Panc1 (cell line): ENCODE measurements around the gene PBX1. TPM values are rescaled to one million over a fixed set of nuclear protein-coding genes. Genes with fewer than 3 reads are reported as not detected.

ENCODE experiments used
- ATAC-seq: fragments of 200-7000 bp; cut with Tn5 transposase; 2 replicates; pipeline ENCODE4 v1.9.1; 2020; ENCODE audit warnings: mild to moderate bottlenecking, moderate library complexity
- BruUV-seq: library from RNA; stranded (reverse); fragments of 400-500 nt; replicated peaks from 2 replicates; lab custom pipeline; 2021; lab: Mats Ljungman, UMichigan
- CTCF ChIA-PET: fragments of 300-600 bp; sonication (Branson Sonifier 250); formaldehyde crosslinking; loops from one replicate; lab custom pipeline; 2022; ENCODE audit warnings: antibody characterized with exemption; lab: Charles Lee
- POLR2A ChIA-PET: fragments of 300-600 bp; sonication (Branson Sonifier 250); formaldehyde crosslinking; loops from one replicate; lab custom pipeline; 2022; ENCODE audit warnings: antibody characterized with exemption; lab: Charles Lee
- DNase-seq: peaks from one replicate; pipeline ENCODE4 v3.0.0-alpha.2; 2010; ENCODE audit warnings: low read depth, low spot score
- H3K27ac ChIP-seq: 2 replicates; pipeline ENCODE4 v1.5.1; 2011; ENCODE audit warnings: mild to moderate bottlenecking, low read length, inconsistent platforms
- H3K27me3 ChIP-seq: fragments of 200-500 bp; sonication (Bioruptor generic); 2 replicates; pipeline ENCODE4 v1.6.0; 2014; ENCODE audit warnings: low read length, inconsistent platforms; ENCODE audit not compliant: control insufficient read depth, insufficient read depth
- H3K36me3 ChIP-seq: fragments of 200-500 bp; sonication (Bioruptor generic); 2 replicates; pipeline ENCODE4 v1.5.1; 2014; ENCODE audit warnings: inconsistent platforms, mild to moderate bottlenecking, low read length, moderate library complexity; ENCODE audit not compliant: control insufficient read depth, insufficient read depth
- H3K4me1 ChIP-seq: 2 replicates; pipeline ENCODE4 v1.5.1; 2011; ENCODE audit warnings: inconsistent platforms, mild to moderate bottlenecking, low read length, moderate library complexity; ENCODE audit not compliant: control insufficient read depth, insufficient read depth
- H3K4me3 ChIP-seq, 2 experiments: 2 replicates each; pipeline ENCODE4 v1.5.1; 2011 to 2012; ENCODE audit warnings: low read depth in 2 of 2, low read length in 2 of 2, mild to moderate bottlenecking in 2 of 2, inconsistent platforms in 1 of 2, moderate library complexity in 1 of 2
- H3K9me3 ChIP-seq: fragments of 200-500 bp; sonication (Bioruptor generic); 2 replicates; pipeline ENCODE4 v1.5.1; 2014; ENCODE audit warnings: low read depth, mild to moderate bottlenecking, inconsistent platforms, low read length, moderate library complexity; ENCODE audit not compliant: control insufficient read depth, insufficient read depth
- POLR2AphosphoS5 ChIP-seq: IDR thresholded peaks from 2 replicates; pipeline ENCODE4 v1.6.1; 2012; ENCODE audit warnings: mild to moderate bottlenecking, low read depth, low read length, moderate library complexity
- REST ChIP-seq, 2 experiments: IDR thresholded peaks; 2 replicates each; pipeline ENCODE4 v1.6.1; 2011 to 2012; ENCODE audit warnings: low read depth in 2 of 2, control low read depth in 1 of 2, low read length in 1 of 2, mild to moderate bottlenecking in 1 of 2, moderate library complexity in 1 of 2; ENCODE audit not compliant: insufficient read depth in 1 of 2
- SIN3A ChIP-seq: IDR thresholded peaks from 2 replicates; pipeline ENCODE4 v1.6.1; 2012; ENCODE audit warnings: low read depth, mild to moderate bottlenecking, low read length, moderate library complexity, borderline replicate concordance; ENCODE audit not compliant: insufficient read depth
- TCF7L2 ChIP-seq: IDR thresholded peaks from 2 replicates; pipeline ENCODE4 v1.6.1; 2011; ENCODE audit warnings: mild to moderate bottlenecking, low read depth, low read length, inconsistent platforms
- in situ Hi-C: cut with HindIII; loops from 2 replicates; pipeline ENCODE4 v1.10.0; 2016; ENCODE audit warnings: low sequenced_read_pairs, low pct_unique_long_range_greater_than_20kb
- intact Hi-C: fragments of 100-400 bp; cut with micrococcal nuclease; formaldehyde crosslinking; loops from one replicate; pipeline ENCODE4 v1.10.0; 2022; ENCODE audit not compliant: unreplicated experiment
- total RNA-seq: library from RNA; stranded (reverse); gene quantifications from one replicate; pipeline ENCODE4 v1.2.1, GENCODE V29; 2021; ENCODE audit not compliant: unreplicated experiment
- TF ChIP-seq, protein P1 (sequence below): fragments of 450-650 bp; IDR thresholded peaks from 2 replicates; pipeline ENCODE4 v1.5.1; 2017; ENCODE audit warnings: mild to moderate bottlenecking

The PBX1 gene
- total RNA-seq, 1 experiment from 2014 or later: 2.0 TPM

GRCh38 chr1:164707868-164708331, 148.9 kb downstream of the PBX1 start:
- intact Hi-C loops: no loop called here
- no peaks in the 10 kb centered on the region for H3K9me3 ChIP-seq
- CTCF ChIA-PET: no interaction called here
- in situ Hi-C loops: no loop called here
- no peak for DNase-seq
- H3K4me3 ChIP-seq: no peak overlapping the region
- POLR2A ChIA-PET: no interaction called here
- BruUV-seq: no TSS peak
- no peak for ATAC-seq
- no peaks in the 10 kb centered on the region for H3K4me1 ChIP-seq
- H3K36me3 ChIP-seq: no peaks in the 10 kb centered on the region
- TF ChIP-seq SIN3A: no peak
- no peak for TF ChIP-seq TCF7L2
- TF ChIP-seq REST (IDR thresholded peaks at IDR 0.05; ENCODE audit: insufficient read depth in 1 of 2, low read depth in 2 of 2, low read length in 1 of 2): no peak
- TF ChIP-seq, protein P1, sequence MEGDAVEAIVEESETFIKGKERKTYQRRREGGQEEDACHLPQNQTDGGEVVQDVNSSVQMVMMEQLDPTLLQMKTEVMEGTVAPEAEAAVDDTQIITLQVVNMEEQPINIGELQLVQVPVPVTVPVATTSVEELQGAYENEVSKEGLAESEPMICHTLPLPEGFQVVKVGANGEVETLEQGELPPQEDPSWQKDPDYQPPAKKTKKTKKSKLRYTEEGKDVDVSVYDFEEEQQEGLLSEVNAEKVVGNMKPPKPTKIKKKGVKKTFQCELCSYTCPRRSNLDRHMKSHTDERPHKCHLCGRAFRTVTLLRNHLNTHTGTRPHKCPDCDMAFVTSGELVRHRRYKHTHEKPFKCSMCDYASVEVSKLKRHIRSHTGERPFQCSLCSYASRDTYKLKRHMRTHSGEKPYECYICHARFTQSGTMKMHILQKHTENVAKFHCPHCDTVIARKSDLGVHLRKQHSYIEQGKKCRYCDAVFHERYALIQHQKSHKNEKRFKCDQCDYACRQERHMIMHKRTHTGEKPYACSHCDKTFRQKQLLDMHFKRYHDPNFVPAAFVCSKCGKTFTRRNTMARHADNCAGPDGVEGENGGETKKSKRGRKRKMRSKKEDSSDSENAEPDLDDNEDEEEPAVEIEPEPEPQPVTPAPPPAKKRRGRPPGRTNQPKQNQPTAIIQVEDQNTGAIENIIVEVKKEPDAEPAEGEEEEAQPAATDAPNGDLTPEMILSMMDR: no peak
- TF ChIP-seq POLR2AphosphoS5: no peak
- no peaks in the 10 kb centered on the region for H3K27me3 ChIP-seq
- no peak overlapping the region for H3K27ac ChIP-seq

- CTCF ChIA-PET: no interaction called here
- DNase-seq: no peak
- no TSS peak for BruUV-seq
- Histone ChIP-seq H3K4me3 (no peak overlapping the region), H3K27me3 (no peaks in the 10 kb centered on the region), H3K9me3 (no peaks in the 10 kb centered on the region), H3K27ac (no peak overlapping the region), H3K4me1 (no peaks in the 10 kb centered on the region), H3K36me3 (no peaks in the 10 kb centered on the region)
- ATAC-seq: no peak
- intact Hi-C loops (no loop called here), in situ Hi-C loops (no loop called here)
- TF ChIP-seq SIN3A (no peak), REST (IDR thresholded peaks at IDR 0.05; ENCODE audit: insufficient read depth in 1 of 2, low read depth in 2 of 2, low read length in 1 of 2) (no peak), TCF7L2 (no peak), POLR2AphosphoS5 (no peak)
- TF ChIP-seq, protein P1: no peak
- POLR2A ChIA-PET: no interaction called here
These were observed 149.6 kb downstream of the PBX1 start for GRCh38 chr1:164708596-164708995.
